ENCODE data around the gene CLASRP.
"Not testable (repeated sequence)": the region's sequence is repeated elsewhere in the genome, so short reads cannot be mapped to it uniquely, and the experiment has no call there.

The CLASRP gene

DNA sequence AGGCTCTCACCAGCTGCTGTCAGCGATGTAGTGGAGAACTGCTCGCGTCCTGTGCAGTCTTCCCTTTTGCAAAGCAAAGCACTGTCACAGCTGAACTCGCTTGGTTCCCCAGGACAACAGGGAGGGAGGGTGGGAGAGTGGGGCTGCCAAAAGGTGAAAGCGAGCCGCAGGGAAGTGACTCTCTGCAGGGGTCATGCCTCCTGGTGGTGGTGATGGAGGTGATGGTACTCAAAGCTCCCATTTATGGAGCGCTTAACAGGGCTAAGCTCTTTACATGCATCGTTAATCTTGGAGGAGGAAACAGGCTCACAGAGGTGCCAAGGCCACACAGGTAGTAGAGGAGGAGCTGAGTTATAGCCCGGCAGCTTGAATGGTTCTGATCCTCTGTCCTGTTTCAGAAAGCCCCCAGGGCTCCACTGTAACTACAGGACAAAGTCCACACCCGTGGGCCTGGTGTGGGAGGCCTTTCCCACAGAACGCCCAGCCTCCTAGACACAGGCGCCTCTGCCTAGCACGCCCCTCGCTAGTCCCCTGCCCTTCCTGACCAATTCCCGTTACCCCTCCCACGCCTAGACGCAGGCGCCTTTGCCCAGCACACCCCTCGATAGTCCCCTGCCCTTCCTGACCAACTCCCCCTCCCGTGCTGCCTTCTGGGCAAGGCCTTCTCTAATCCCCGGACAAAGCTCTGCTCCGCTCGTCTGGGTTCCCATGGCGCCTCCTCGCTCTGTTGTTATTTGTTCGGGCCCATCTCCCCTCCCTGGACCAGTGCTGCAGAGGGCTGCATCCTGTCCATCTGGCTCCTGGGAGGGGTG is 64.9 kb downstream of the CLASRP start:
- no peaks in the 10 kb centered on the region for H3K27me3 ChIP-seq (ENCODE audit: low read length)
- H4K20me1 ChIP-seq (ENCODE audit: low read depth, low read length), result no peaks in the 10 kb centered on the region; the same call in 1 of the 2 replicates
- no peaks in the 10 kb centered on the region for H3F3A ChIP-seq (ENCODE audit: insufficient read depth)
- H3K9me2 ChIP-seq (replicated peaks; ENCODE audit: insufficient read depth, low read length), result no peaks in the 10 kb centered on the region
- no peaks in the 10 kb centered on the region for H3K9me3 ChIP-seq (ENCODE audit: insufficient read depth, low read length)
- no peak overlapping the region for H3K9ac ChIP-seq (ENCODE audit: low read length)
- no peak overlapping the region for H2AFZ ChIP-seq (ENCODE audit: low read depth, low read length, severe bottlenecking)
- no peaks in the 10 kb centered on the region for H3K36me3 ChIP-seq (ENCODE audit: low read length)
- TF ChIP-seq EZH2phosphoT487 (conservative IDR thresholded peaks at IDR 0.05; ENCODE audit: low read length) (no peak), CTCF (IDR thresholded peaks at IDR 0.05; ENCODE audit: insufficient read depth, low read length, poor library complexity, severe bottlenecking) (no peak)
- H3K27ac ChIP-seq (ENCODE audit: low read depth, low read length), result no peak overlapping the region
- H3K4me2 ChIP-seq (ENCODE audit: low read depth, low read length, poor library complexity, severe bottlenecking), result no peak overlapping the region
- H3K79me2 ChIP-seq (ENCODE audit: insufficient read depth, low read length), result peaks cover 87% of the 10 kb centered on the region
- H3K4me3 ChIP-seq (ENCODE audit: insufficient read depth, low read length, poor library complexity, severe bottlenecking), result no peak overlapping the region

DNA sequence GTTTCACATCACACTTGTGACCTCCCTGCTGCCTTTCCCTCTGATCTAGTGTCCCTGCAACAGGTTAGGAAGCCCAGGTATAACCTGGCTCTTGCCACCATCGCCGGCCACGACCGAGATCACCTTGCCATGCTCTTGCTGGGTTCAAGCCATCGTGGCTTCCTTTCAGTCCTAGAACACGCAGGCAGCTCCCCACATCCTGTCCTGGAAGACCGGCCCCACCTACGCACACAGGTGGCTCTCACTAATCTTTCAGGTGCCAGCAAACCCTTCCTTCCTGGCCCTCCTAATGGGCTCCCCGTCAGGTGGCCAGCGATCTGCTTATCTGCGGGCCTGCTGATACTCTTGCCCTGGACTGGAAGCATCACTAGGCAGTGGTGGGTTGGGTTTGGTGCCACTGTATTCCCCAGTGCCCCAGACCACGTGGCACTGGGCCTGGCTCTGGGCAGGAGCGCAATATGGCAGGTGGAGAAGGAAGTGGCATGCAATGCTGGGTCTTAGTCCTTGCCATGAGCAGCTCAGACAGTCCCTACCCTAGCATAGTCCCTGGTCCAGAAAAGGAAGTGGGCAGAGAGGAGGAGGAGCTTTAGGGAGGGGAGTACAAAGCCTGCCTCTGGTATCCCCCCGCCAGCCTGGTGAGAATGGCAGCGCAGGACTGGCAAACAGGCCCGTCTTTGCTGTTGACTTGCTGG is 66.0 kb downstream of the CLASRP start:
- Histone ChIP-seq H4K20me1 (ENCODE audit: low read depth, low read length) (no peaks in the 10 kb centered on the region; the same call in 1 of the 2 replicates), H3K9me3 (ENCODE audit: insufficient read depth, low read length) (no peaks in the 10 kb centered on the region), H2AFZ (ENCODE audit: low read depth, low read length, severe bottlenecking) (no peak overlapping the region), H3K79me2 (ENCODE audit: insufficient read depth, low read length) (peaks cover 85% of the 10 kb centered on the region), H3K9me2 (replicated peaks; ENCODE audit: insufficient read depth, low read length) (no peaks in the 10 kb centered on the region), H3F3A (ENCODE audit: insufficient read depth) (no peaks in the 10 kb centered on the region), H3K4me2 (ENCODE audit: low read depth, low read length, poor library complexity, severe bottlenecking) (no peak overlapping the region), H3K27ac (ENCODE audit: low read depth, low read length) (no peak overlapping the region), H3K9ac (ENCODE audit: low read length) (no peak overlapping the region), H3K4me3 (ENCODE audit: insufficient read depth, low read length, poor library complexity, severe bottlenecking) (no peak overlapping the region), H3K36me3 (ENCODE audit: low read length) (no peaks in the 10 kb centered on the region), H3K27me3 (ENCODE audit: low read length) (no peaks in the 10 kb centered on the region)
- TF ChIP-seq CTCF (IDR thresholded peaks at IDR 0.05; ENCODE audit: insufficient read depth, low read length, poor library complexity, severe bottlenecking) (no peak), EZH2phosphoT487 (conservative IDR thresholded peaks at IDR 0.05; ENCODE audit: low read length) (no peak)

DNA sequence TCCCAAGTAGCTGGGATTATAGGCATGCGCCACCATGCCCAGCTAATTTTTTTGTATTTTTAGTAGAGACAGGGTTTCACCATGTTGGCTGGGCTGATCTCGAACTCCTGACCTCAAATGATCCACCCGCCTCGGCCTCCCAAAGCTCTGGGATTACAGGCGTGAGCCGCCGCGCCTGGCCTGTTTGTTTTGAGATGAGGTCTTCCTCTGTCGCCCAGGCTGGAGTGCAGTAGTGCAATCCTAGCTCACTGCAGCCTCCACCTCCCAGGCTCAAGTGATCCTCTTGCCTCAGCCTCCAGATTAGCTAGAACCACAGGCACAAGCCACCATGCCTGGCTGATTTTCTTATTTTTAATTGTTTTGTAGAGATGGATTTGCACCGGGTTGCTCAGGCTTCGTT is 67.5 kb downstream of the CLASRP start:
- H3F3A ChIP-seq (ENCODE audit: insufficient read depth); H2AFZ ChIP-seq (ENCODE audit: low read depth, low read length, severe bottlenecking); H3K4me3 ChIP-seq (ENCODE audit: insufficient read depth, low read length, poor library complexity, severe bottlenecking); H3K36me3 ChIP-seq (ENCODE audit: low read length); H3K27ac ChIP-seq (ENCODE audit: low read depth, low read length); H4K20me1 ChIP-seq (ENCODE audit: low read depth, low read length); H3K9me2 ChIP-seq (replicated peaks; ENCODE audit: insufficient read depth, low read length); H3K27me3 ChIP-seq (ENCODE audit: low read length); H3K9ac ChIP-seq (ENCODE audit: low read length); H3K4me2 ChIP-seq (ENCODE audit: low read depth, low read length, poor library complexity, severe bottlenecking); H3K9me3 ChIP-seq (ENCODE audit: insufficient read depth, low read length): not testable (repeated sequence)
- H3K79me2 ChIP-seq (ENCODE audit: insufficient read depth, low read length), result peaks cover 81% of the 10 kb centered on the region

GRCh38 chr19:45107621-45108150 is 68.8 kb downstream of the CLASRP start:
- no peak overlapping the region for H3K9ac ChIP-seq (ENCODE audit: low read length)
- no peaks in the 10 kb centered on the region for H3K9me3 ChIP-seq (ENCODE audit: insufficient read depth, low read length)
- no peaks in the 10 kb centered on the region for H3K9me2 ChIP-seq (replicated peaks; ENCODE audit: insufficient read depth, low read length)
- H3K27ac ChIP-seq (ENCODE audit: low read depth, low read length), result no peak overlapping the region
- H3K27me3 ChIP-seq (ENCODE audit: low read length), result no peaks in the 10 kb centered on the region
- H3K4me3 ChIP-seq (ENCODE audit: insufficient read depth, low read length, poor library complexity, severe bottlenecking), result no peak overlapping the region
- TF ChIP-seq EZH2phosphoT487 (conservative IDR thresholded peaks at IDR 0.05; ENCODE audit: low read length), result no peak
- TF ChIP-seq CTCF (IDR thresholded peaks at IDR 0.05; ENCODE audit: insufficient read depth, low read length, poor library complexity, severe bottlenecking), result no peak
- no peaks in the 10 kb centered on the region; the same call in 1 of the 2 replicates for H4K20me1 ChIP-seq (ENCODE audit: low read depth, low read length)
- no peaks in the 10 kb centered on the region for H3K36me3 ChIP-seq (ENCODE audit: low read length)
- H3K79me2 ChIP-seq (ENCODE audit: insufficient read depth, low read length), result peaks cover 82% of the 10 kb centered on the region
- no peak overlapping the region for H2AFZ ChIP-seq (ENCODE audit: low read depth, low read length, severe bottlenecking)
- no peak overlapping the region for H3K4me2 ChIP-seq (ENCODE audit: low read depth, low read length, poor library complexity, severe bottlenecking)
- H3F3A ChIP-seq (ENCODE audit: insufficient read depth), result no peaks in the 10 kb centered on the region

Measured in SU-DHL-6 (cell line).